Embryonic facial prominence (tissue), 1 donor: ENCODE measurements around the gene MRPS2.
"Not testable (repeated sequence)": the region's sequence is repeated elsewhere in the genome, so short reads cannot be mapped to it uniquely, and the experiment has no call there.

Source experiments
- DNase-seq: peaks from one replicate; pipeline ENCODE4 v3.0.0-alpha.2; 2016; ENCODE audit errors: extremely low spot score

The MRPS2 gene

GRCh38 chr9:135514342-135515082 is 14.0 kb downstream of the MRPS2 start:
- no peak for DNase-seq

GRCh38 chr9:135515083-135515951 is 14.8 kb downstream of the MRPS2 start:
- DNase-seq = no peak

- DNase-seq = no peak
These were observed 15.8 kb downstream of the MRPS2 start for GRCh38 chr9:135516132-135516860.

GRCh38 chr9:135517407-135517822 is 16.9 kb downstream of the MRPS2 start:
- DNase-seq = no peak

- no peak for DNase-seq
These were observed 18.9 kb downstream of the MRPS2 start for GRCh38 chr9:135519179-135519971.

- DNase-seq = no peak
These were observed 20.6 kb downstream of the MRPS2 start, which contains the start of gene LCN1 for GRCh38 chr9:135520916-135521607. LCN1 (plus strand) TSS chr9:135521440; CDS start chr9:135521498, 58 bp downstream.

GRCh38 chr9:135521608-135522095 is 21.2 kb downstream of the MRPS2 start:
- DNase-seq = no peak

GRCh38 chr9:135522137-135522877 is 21.8 kb downstream of the MRPS2 start:
- DNase-seq = no peak

GRCh38 chr9:135522931-135523330 is 22.4 kb downstream of the MRPS2 start:
- no peak for DNase-seq

- DNase-seq = no peak
These were observed 23.1 kb downstream of the MRPS2 start for GRCh38 chr9:135523521-135524129.

- no peak for DNase-seq
These were observed 23.8 kb downstream of the MRPS2 start for GRCh38 chr9:135524130-135524861.

- DNase-seq = no peak
These were observed 25.0 kb downstream of the MRPS2 start for GRCh38 chr9:135525241-135526088.

- no peak for DNase-seq
These were observed 25.7 kb downstream of the MRPS2 start for GRCh38 chr9:135526089-135526729.

GRCh38 chr9:135526730-135527571 is 26.5 kb downstream of the MRPS2 start:
- DNase-seq = no peak

- not testable (repeated sequence) for DNase-seq
These were observed 28.5 kb downstream of the MRPS2 start for GRCh38 chr9:135528842-135529435.

GRCh38 chr9:135530146-135530545 is 29.7 kb downstream of the MRPS2 start:
- DNase-seq = no peak
